Breast epithelium (tissue), 3 donors: ENCODE measurements around the gene MCTP2.

Experiments
- POLR2A ChIP-seq: fragments of 450-650 bp; IDR thresholded peaks from one replicate; pipeline ENCODE4 v1.6.1; 2016; ENCODE audit warnings: antibody characterized with exemption, mild to moderate bottlenecking, moderate library complexity
- POLR2AphosphoS5 ChIP-seq, 3 donors: sonication (generic); formaldehyde crosslinking; IDR thresholded peaks; one replicate each; pipeline ENCODE4 v1.6.1; 2017; ENCODE audit warnings: antibody characterized with exemption in 3 of 3
- TF ChIP-seq, protein P1 (sequence below), 3 donors: fragments of 450-650 bp; IDR thresholded peaks; one replicate each; pipeline ENCODE4 v1.5.1; 2016 to 2017; ENCODE audit warnings: antibody characterized with exemption in 3 of 3, mild to moderate bottlenecking in 3 of 3, moderate library complexity in 3 of 3

- TF ChIP-seq, protein P1, sequence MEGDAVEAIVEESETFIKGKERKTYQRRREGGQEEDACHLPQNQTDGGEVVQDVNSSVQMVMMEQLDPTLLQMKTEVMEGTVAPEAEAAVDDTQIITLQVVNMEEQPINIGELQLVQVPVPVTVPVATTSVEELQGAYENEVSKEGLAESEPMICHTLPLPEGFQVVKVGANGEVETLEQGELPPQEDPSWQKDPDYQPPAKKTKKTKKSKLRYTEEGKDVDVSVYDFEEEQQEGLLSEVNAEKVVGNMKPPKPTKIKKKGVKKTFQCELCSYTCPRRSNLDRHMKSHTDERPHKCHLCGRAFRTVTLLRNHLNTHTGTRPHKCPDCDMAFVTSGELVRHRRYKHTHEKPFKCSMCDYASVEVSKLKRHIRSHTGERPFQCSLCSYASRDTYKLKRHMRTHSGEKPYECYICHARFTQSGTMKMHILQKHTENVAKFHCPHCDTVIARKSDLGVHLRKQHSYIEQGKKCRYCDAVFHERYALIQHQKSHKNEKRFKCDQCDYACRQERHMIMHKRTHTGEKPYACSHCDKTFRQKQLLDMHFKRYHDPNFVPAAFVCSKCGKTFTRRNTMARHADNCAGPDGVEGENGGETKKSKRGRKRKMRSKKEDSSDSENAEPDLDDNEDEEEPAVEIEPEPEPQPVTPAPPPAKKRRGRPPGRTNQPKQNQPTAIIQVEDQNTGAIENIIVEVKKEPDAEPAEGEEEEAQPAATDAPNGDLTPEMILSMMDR (IDR thresholded peaks at IDR 0.05), result no peak
- TF ChIP-seq POLR2AphosphoS5 (IDR thresholded peaks at IDR 0.05) (no peak), POLR2A (no peak)
These were observed 256.3 kb downstream of the MCTP2 start for GRCh38 chr15:94487635-94488034.
